Upper lobe of left lung (tissue), 4 donors: ENCODE data around the gene UBE2E1.

Experiments
- CTCF ChIP-seq, 6 experiments: fragments of 450-650 bp in 4 of 6; fragments of 200-600 bp in 2 of 6; sonication (generic) in 2 of 6; IDR thresholded peaks; one replicate each; pipeline ENCODE4 v1.5.1; 2016 to 2019; ENCODE audit warnings: antibody characterized with exemption in 6 of 6
- EP300 ChIP-seq, 4 donors: sonication (generic); formaldehyde crosslinking; IDR thresholded peaks; one replicate each; pipeline ENCODE4 v1.5.1; 2017; ENCODE audit warnings: antibody characterized with exemption in 4 of 4, control low read depth in 2 of 4
- POLR2A ChIP-seq, 4 donors: fragments of 450-650 bp; IDR thresholded peaks; one replicate each; pipeline ENCODE4 v1.5.1; 2016 to 2017; ENCODE audit warnings: antibody characterized with exemption in 4 of 4, mild to moderate bottlenecking in 2 of 4
- POLR2AphosphoS5 ChIP-seq, 2 donors: sonication (generic); formaldehyde crosslinking; IDR thresholded peaks; one replicate each; pipeline ENCODE4 v1.5.1; 2017; ENCODE audit warnings: antibody characterized with exemption in 2 of 2

DNA sequence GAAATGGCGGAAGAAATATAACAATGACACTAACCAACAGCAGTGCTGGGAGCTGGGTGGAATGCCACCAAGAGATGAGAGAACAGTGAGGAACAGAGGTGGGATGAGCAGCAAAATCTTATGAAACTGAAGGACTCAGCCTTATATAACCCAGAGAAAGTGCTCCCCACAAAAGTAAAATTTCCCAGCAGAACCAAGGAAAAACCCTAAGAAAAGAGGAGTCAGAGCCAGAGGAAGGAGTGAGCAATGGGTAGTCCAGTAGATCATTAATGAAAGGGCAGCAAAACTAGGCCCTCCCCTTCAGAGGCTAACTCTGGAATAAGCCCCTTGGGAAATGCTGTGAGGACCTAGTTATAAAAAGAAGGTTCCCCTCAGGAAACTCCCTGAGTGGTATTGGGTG is 24.7 kb upstream of the UBE2E1 start:
- TF ChIP-seq CTCF (IDR thresholded peaks at IDR 0.05) (no peak), EP300 (IDR thresholded peaks at IDR 0.05) (no peak), POLR2A (IDR thresholded peaks at IDR 0.05) (no peak), POLR2AphosphoS5 (IDR thresholded peaks at IDR 0.05) (no peak)
